ENCODE measurements around the gene NHS. TPM values are rescaled to one million over a fixed set of nuclear protein-coding genes. Genes with fewer than 3 reads are reported as not detected.

NHS gene
- total RNA-seq, 2 donors from 2014 or later = 0.14 to 0.71 TPM

- Mint-ChIP-seq H3K4me3 (no peak overlapping the region), H3K9me3 (no peaks in the 10 kb centered on the region), H3K4me1 (ENCODE audit: low read depth in 2 of 2) (no peaks in the 10 kb centered on the region), H3K36me3 (no peaks in the 10 kb centered on the region), H3K27me3 (peaks cover 0 to 12% of the 10 kb centered on the region in 2 donors), H3K27ac (no peak overlapping the region)
- DNase-seq (ENCODE audit: low spot score) (no peak), ATAC-seq (no peak)
Measured at GRCh38 chrX:17588303-17588702, 213.3 kb downstream of the NHS start.

DNA sequence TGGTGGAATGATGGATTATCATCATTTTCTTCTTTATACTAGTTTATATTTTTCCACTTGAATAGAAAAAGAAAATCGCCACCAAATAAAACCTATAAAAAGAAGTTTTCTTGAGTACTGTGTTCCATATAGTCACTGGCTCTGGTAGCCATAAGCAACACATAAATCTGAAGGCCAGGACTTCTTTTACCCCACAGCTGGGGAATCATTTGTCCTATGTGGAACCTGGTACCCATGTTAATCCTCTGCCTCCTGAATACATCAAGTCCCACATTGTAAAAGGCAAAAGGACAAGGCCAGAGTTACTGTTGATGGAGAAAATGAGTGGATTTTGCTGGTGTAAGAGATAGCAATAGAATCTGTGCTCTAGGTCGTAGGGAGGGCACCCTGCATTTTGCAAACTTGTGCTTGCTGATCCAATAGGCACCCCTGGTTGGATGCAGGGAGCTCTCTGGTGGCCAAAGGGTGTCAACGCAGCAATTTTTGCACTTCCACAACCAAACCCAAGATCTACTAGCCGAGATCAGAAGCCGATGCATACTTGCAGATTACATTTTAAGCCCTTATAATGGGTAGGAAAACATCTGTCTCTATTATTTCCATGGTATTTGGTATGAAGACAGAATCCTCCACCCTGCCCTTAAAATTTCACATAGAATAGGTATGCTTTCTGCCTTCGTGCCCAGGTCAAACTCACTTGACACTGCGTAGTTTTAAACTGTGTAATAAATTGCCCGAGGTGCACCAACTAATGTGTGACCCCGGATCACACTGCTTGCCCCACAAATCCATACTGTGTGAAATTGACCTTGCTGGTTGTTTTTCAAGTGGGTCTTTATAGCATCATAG, 216.1 kb downstream of the NHS start:
- peaks cover 0 to 3% of the 10 kb centered on the region in 2 donors for H3K4me1 Mint-ChIP-seq (ENCODE audit: low read depth in 2 of 2)
- peaks cover 0 to 11% of the 10 kb centered on the region in 2 donors for H3K27me3 Mint-ChIP-seq
- no peaks in the 10 kb centered on the region for H3K9me3 Mint-ChIP-seq
- no peak for ATAC-seq
- no peak for DNase-seq (ENCODE audit: low spot score)
- no peak overlapping the region for H3K4me3 Mint-ChIP-seq
- no peak overlapping the region for H3K27ac Mint-ChIP-seq
- H3K36me3 Mint-ChIP-seq = no peaks in the 10 kb centered on the region

GRCh38 chrX:17591741-17592110, 216.7 kb downstream of the NHS start:
- peaks cover 0 to 3% of the 10 kb centered on the region in 2 donors for H3K4me1 Mint-ChIP-seq (ENCODE audit: low read depth in 2 of 2)
- no peaks in the 10 kb centered on the region for H3K36me3 Mint-ChIP-seq
- peaks cover 0 to 11% of the 10 kb centered on the region in 2 donors for H3K27me3 Mint-ChIP-seq
- ATAC-seq (no peak), DNase-seq (ENCODE audit: low spot score) (no peak)
- H3K4me3 Mint-ChIP-seq = no peak overlapping the region
- H3K9me3 Mint-ChIP-seq = no peaks in the 10 kb centered on the region
- no peak overlapping the region for H3K27ac Mint-ChIP-seq

GRCh38 chrX:17592117-17592516, 217.1 kb downstream of the NHS start:
- ATAC-seq (no peak), DNase-seq (ENCODE audit: low spot score) (no peak)
- Mint-ChIP-seq H3K9me3 (no peaks in the 10 kb centered on the region), H3K36me3 (no peaks in the 10 kb centered on the region), H3K4me1 (ENCODE audit: low read depth in 2 of 2) (peaks cover 0 to 3% of the 10 kb centered on the region in 2 donors), H3K4me3 (no peak overlapping the region), H3K27ac (no peak overlapping the region), H3K27me3 (peaks cover 0 to 11% of the 10 kb centered on the region in 2 donors)

DNA sequence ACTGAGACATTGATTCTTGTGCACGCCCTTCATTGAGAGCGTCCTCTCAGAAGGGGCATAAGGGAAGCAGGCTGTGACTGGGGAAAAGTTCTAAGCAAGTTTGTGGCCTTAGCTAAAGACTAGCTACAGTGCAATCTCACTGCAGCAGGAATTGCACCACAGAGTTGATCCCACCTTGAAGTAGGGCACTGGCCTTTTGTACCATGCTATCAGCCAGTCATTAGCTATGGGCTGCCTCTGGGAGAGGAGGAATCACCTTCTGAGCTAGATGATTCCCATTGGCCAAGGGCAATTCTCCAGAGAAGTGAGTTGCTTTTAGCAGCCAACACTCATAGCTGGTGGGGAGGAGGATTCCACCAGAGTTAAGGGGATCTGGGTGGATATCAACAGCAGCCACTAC, 219.7 kb downstream of the NHS start:
- ATAC-seq = no peak
- Mint-ChIP-seq H3K4me3 (no peak overlapping the region), H3K27ac (no peak overlapping the region), H3K27me3 (peaks cover 0 to 10% of the 10 kb centered on the region in 2 donors), H3K4me1 (ENCODE audit: low read depth in 2 of 2) (peaks cover 0 to 3% of the 10 kb centered on the region in 2 donors), H3K36me3 (no peaks in the 10 kb centered on the region), H3K9me3 (no peaks in the 10 kb centered on the region)
- DNase-seq (ENCODE audit: low spot score) = no peak

- Mint-ChIP-seq H3K4me1 (ENCODE audit: low read depth in 2 of 2) (peaks cover 0 to 3% of the 10 kb centered on the region in 2 donors), H3K27me3 (peaks cover under 1 to 15% of the 10 kb centered on the region in 2 donors), H3K9me3 (no peaks in the 10 kb centered on the region), H3K4me3 (no peak overlapping the region), H3K27ac (no peak overlapping the region), H3K36me3 (no peaks in the 10 kb centered on the region)
- DNase-seq (ENCODE audit: low spot score) = no peak
- ATAC-seq = no peak
Measured at GRCh38 chrX:17595456-17596035, 220.5 kb downstream of the NHS start.

GRCh38 chrX:17596061-17596460, 221.1 kb downstream of the NHS start:
- DNase-seq (ENCODE audit: low spot score) (no peak), ATAC-seq (no peak)
- no peaks in the 10 kb centered on the region for H3K36me3 Mint-ChIP-seq

DNA sequence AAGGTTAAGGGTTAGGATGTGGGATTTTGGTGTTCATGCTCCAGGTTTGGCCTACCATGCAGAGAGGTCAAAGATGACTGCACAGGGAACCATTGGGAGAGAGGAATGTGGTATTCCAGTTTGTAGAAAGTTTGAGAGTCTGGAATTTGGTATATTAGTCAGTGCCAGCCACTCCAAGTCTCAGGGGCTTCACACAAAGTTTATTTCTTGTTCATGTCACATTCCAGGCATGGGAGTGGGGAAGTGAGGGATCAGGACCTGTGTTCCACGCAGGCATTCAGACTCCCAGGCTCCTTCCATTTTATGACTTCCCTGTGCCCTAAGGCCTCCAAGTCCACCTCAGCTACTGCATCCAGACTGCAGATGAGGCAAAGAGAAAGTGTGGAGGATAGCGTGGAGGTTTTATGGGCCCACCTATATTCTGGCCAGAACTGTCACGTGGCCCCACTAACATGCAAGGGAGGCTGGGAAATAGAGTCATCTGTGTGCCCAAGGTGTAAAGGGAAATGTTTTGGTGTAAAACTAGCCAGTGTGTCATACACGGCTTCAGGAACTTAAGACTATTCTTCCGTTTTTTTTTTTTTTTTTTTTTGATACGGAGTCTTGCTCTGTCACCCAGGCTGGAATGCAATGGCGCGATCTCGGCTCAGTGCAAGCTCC, 221.7 kb downstream of the NHS start:
- Mint-ChIP-seq H3K27ac (no peak overlapping the region), H3K36me3 (no peaks in the 10 kb centered on the region), H3K27me3 (peaks cover 9 to 17% of the 10 kb centered on the region in 2 donors), H3K4me1 (ENCODE audit: low read depth in 2 of 2) (peaks cover 0 to 3% of the 10 kb centered on the region in 2 donors), H3K9me3 (no peaks in the 10 kb centered on the region), H3K4me3 (no peak overlapping the region)
- DNase-seq (ENCODE audit: low spot score) = no peak
- ATAC-seq = no peak

More at GRCh38 chrX:17596061-17596460, 221.1 kb downstream of the NHS start:
- peaks cover 0 to 3% of the 10 kb centered on the region in 2 donors for H3K4me1 Mint-ChIP-seq (ENCODE audit: low read depth in 2 of 2)
- H3K4me3 Mint-ChIP-seq = no peak overlapping the region
- H3K27ac Mint-ChIP-seq = no peak overlapping the region
- peaks cover 6 to 18% of the 10 kb centered on the region in 2 donors for H3K27me3 Mint-ChIP-seq
- H3K9me3 Mint-ChIP-seq = no peaks in the 10 kb centered on the region

DNA sequence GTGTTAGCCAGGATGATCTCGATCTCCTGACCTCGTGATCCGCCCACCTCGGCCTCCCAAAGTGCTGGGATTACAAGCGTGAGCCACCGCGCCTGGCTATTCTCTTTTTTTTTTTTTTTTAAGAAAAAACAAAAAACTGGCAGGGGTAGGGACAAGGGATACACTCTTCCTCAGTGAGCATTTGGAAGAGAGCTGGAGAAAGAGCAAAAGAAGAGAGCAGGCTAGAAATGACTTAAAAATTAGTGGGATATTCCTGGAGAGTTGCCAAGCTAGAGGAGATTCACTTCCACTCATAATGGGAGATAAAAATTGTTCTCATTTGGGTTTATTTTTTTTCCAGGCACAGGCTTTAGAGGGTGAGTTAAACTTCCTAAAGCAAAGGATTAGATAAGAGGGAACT, 222.3 kb downstream of the NHS start:
- peaks cover 0 to 3% of the 10 kb centered on the region in 2 donors for H3K4me1 Mint-ChIP-seq (ENCODE audit: low read depth in 2 of 2)
- H3K9me3 Mint-ChIP-seq = no peaks in the 10 kb centered on the region
- H3K4me3 Mint-ChIP-seq = no peak overlapping the region
- ATAC-seq (no peak), DNase-seq (ENCODE audit: low spot score) (no peak)
- peaks cover 9 to 13% of the 10 kb centered on the region in 2 donors for H3K27me3 Mint-ChIP-seq
- no peak overlapping the region for H3K27ac Mint-ChIP-seq
- no peaks in the 10 kb centered on the region for H3K36me3 Mint-ChIP-seq

- no peak for DNase-seq (ENCODE audit: low spot score)
- Mint-ChIP-seq H3K27me3 (peaks cover 9 to 13% of the 10 kb centered on the region in 2 donors), H3K4me1 (ENCODE audit: low read depth in 2 of 2) (peaks cover 0 to 3% of the 10 kb centered on the region in 2 donors), H3K9me3 (no peaks in the 10 kb centered on the region), H3K36me3 (no peaks in the 10 kb centered on the region), H3K27ac (no peak overlapping the region), H3K4me3 (no peak overlapping the region)
- no peak for ATAC-seq
Measured at GRCh38 chrX:17597836-17598439, 222.9 kb downstream of the NHS start.

DNA sequence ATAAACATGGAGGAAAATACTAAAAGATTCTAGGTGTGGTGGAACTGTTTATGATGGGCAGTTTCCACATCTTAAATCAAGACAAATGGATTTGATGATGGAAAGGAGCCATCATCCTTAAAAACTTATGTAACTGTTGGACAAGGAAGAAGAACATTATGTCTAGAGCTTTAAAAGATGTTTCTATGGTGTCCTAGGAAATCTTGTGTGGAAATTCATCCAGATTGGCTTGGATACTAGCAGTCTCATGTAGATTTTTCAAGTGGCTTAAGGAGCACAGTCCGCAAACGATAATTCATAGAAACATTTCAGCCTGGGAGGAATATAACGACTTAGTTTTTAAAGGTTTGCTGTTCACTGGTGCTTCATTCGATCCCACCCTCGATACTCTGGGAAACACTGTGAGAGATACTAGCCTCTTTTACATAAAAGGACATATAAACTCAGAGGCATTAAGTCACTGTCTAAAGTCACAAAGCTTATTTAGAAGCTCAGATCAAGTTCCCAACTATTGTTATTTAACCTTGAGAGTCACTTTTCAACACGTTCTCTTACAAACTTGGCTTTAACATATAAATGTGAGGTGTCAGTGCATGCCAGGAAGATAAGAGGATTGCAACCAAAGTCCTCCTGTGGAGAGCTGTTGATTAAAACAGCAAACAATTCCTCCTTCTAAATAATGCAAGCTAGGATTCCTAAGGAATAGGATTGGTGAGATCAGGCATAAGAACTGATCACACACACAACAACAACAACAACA, 226.6 kb downstream of the NHS start:
- DNase-seq (ENCODE audit: low spot score) (no peak), ATAC-seq (no peak)
- no peaks in the 10 kb centered on the region for H3K9me3 Mint-ChIP-seq
- H3K36me3 Mint-ChIP-seq = no peaks in the 10 kb centered on the region
- no peaks in the 10 kb centered on the region for H3K4me1 Mint-ChIP-seq (ENCODE audit: low read depth in 2 of 2)
- no peak overlapping the region for H3K4me3 Mint-ChIP-seq
- peaks cover 9 to 13% of the 10 kb centered on the region in 2 donors for H3K27me3 Mint-ChIP-seq
- no peak overlapping the region for H3K27ac Mint-ChIP-seq

DNA sequence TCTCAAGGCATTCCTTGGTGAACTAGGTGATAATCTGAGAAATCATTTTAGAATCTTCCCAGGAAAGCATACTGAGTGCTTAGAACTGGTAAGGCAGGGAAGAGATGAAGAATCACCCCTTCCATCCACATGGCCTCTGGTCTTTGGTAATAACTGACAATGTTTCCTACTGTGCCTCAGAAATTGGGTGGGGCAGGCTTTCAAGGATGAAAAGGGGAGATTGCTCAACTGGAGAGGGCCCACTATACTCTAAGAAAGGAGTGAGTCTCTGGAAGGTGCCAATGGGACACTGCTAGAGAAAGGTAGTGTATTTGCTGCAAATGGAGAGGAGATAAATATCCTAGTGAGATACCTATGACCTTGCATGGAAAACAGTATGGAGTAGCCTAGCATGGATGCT, 227.2 kb downstream of the NHS start:
- Mint-ChIP-seq H3K4me3 (no peak overlapping the region), H3K27me3 (peaks cover 9 to 13% of the 10 kb centered on the region in 2 donors), H3K27ac (no peak overlapping the region), H3K4me1 (ENCODE audit: low read depth in 2 of 2) (no peaks in the 10 kb centered on the region), H3K36me3 (no peaks in the 10 kb centered on the region), H3K9me3 (no peaks in the 10 kb centered on the region)
- ATAC-seq (no peak), DNase-seq (ENCODE audit: low spot score) (no peak)

DNA sequence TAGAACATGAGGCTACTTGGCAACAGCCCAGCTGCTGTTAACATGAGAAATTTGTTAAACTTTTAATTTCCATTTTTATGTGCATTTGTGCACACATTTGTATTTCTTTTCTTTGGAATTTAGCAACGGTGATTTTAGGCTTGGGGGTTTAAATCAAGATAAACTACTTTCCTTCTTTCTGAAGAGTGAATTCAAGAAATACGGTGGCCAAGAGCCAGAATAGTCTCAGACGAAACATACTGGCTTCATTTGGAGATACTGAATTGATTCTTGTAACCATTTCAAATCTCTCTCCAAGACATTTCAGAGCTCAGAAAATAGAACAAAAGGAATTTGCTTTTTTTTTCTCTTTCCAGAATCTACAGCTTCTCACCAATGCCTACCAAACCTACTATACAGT, 228.2 kb downstream of the NHS start:
- H3K27me3 Mint-ChIP-seq = peaks cover 9 to 13% of the 10 kb centered on the region in 2 donors
- no peaks in the 10 kb centered on the region for H3K36me3 Mint-ChIP-seq
- ATAC-seq (no peak), DNase-seq (ENCODE audit: low spot score) (no peak)
- H3K4me1 Mint-ChIP-seq (ENCODE audit: low read depth in 2 of 2) = no peaks in the 10 kb centered on the region
- H3K27ac Mint-ChIP-seq = no peak overlapping the region
- no peak overlapping the region for H3K4me3 Mint-ChIP-seq
- H3K9me3 Mint-ChIP-seq = no peaks in the 10 kb centered on the region
